ENCODE measurements around the gene SUSD6.

DNA sequence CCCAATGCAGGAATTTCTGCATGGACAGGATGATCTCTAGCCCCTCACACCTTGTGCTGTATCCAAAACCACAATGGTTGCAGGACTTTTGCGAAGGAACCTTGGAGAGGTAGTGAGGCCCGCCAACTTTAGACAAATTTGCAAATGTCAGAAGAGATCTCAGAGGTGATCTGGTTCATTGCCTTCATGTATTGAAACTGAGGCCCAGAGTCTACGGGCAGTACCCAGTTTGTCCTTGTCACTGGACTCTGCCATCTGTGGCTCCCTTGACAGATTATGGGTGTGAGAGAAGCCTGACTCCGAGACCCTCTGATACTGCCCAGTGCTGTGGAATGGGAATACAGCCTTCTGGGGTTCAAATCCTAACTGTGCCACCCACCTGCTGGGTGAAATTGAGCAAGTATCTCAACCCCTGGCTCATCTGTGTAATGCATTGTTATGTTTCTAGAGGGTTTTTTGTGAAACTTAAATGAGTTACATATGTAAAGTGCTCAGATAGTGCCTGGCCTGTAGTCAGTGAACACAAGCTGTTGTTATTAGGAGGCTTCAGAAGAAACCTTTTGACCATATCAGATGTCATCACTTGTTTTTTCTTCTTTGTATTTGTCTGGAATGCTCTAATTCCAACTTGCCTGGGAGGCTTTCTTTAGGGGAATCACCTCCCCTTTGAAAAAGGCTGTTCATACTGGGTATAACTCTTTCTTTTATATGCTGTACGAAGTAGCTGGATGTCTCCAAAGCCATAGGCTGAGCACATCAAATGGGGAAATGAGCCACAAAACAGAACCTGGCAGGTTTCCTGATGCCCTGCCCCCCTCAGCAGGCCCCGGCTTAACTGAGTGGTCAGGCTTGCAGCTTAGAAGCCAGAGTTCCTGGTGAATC is 84.2 kb downstream of the SUSD6 start:
- TF ChIP-seq CHD2 (IDR thresholded peaks at IDR 0.05; ENCODE audit: low read depth, low read length) (no peak), NRF1 (conservative IDR thresholded peaks at IDR 0.05 in 1 of 2, IDR thresholded peaks at IDR 0.05 in 1 of 2) (no peak), YBX1 (IDR thresholded peaks at IDR 0.05) (no peak), ERF (CRISPR knock-in tag; IDR thresholded peaks at IDR 0.05) (no peak), GATAD2A (IDR thresholded peaks at IDR 0.05) (no peak), HNRNPL (IDR thresholded peaks at IDR 0.05; ENCODE audit: low read depth, low read length) (no peak), TOE1 (IDR thresholded peaks at IDR 0.05; ENCODE audit: borderline replicate concordance) (no peak), TOE1 (CRISPR knock-in tag; IDR thresholded peaks at IDR 0.05; ENCODE audit: borderline replicate concordance, low read depth) (no peak)
- TF ChIP-seq, protein P1, sequence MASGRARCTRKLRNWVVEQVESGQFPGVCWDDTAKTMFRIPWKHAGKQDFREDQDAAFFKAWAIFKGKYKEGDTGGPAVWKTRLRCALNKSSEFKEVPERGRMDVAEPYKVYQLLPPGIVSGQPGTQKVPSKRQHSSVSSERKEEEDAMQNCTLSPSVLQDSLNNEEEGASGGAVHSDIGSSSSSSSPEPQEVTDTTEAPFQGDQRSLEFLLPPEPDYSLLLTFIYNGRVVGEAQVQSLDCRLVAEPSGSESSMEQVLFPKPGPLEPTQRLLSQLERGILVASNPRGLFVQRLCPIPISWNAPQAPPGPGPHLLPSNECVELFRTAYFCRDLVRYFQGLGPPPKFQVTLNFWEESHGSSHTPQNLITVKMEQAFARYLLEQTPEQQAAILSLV (tag; IDR thresholded peaks at IDR 0.05), result no peak
- TF ChIP-seq, protein P2, sequence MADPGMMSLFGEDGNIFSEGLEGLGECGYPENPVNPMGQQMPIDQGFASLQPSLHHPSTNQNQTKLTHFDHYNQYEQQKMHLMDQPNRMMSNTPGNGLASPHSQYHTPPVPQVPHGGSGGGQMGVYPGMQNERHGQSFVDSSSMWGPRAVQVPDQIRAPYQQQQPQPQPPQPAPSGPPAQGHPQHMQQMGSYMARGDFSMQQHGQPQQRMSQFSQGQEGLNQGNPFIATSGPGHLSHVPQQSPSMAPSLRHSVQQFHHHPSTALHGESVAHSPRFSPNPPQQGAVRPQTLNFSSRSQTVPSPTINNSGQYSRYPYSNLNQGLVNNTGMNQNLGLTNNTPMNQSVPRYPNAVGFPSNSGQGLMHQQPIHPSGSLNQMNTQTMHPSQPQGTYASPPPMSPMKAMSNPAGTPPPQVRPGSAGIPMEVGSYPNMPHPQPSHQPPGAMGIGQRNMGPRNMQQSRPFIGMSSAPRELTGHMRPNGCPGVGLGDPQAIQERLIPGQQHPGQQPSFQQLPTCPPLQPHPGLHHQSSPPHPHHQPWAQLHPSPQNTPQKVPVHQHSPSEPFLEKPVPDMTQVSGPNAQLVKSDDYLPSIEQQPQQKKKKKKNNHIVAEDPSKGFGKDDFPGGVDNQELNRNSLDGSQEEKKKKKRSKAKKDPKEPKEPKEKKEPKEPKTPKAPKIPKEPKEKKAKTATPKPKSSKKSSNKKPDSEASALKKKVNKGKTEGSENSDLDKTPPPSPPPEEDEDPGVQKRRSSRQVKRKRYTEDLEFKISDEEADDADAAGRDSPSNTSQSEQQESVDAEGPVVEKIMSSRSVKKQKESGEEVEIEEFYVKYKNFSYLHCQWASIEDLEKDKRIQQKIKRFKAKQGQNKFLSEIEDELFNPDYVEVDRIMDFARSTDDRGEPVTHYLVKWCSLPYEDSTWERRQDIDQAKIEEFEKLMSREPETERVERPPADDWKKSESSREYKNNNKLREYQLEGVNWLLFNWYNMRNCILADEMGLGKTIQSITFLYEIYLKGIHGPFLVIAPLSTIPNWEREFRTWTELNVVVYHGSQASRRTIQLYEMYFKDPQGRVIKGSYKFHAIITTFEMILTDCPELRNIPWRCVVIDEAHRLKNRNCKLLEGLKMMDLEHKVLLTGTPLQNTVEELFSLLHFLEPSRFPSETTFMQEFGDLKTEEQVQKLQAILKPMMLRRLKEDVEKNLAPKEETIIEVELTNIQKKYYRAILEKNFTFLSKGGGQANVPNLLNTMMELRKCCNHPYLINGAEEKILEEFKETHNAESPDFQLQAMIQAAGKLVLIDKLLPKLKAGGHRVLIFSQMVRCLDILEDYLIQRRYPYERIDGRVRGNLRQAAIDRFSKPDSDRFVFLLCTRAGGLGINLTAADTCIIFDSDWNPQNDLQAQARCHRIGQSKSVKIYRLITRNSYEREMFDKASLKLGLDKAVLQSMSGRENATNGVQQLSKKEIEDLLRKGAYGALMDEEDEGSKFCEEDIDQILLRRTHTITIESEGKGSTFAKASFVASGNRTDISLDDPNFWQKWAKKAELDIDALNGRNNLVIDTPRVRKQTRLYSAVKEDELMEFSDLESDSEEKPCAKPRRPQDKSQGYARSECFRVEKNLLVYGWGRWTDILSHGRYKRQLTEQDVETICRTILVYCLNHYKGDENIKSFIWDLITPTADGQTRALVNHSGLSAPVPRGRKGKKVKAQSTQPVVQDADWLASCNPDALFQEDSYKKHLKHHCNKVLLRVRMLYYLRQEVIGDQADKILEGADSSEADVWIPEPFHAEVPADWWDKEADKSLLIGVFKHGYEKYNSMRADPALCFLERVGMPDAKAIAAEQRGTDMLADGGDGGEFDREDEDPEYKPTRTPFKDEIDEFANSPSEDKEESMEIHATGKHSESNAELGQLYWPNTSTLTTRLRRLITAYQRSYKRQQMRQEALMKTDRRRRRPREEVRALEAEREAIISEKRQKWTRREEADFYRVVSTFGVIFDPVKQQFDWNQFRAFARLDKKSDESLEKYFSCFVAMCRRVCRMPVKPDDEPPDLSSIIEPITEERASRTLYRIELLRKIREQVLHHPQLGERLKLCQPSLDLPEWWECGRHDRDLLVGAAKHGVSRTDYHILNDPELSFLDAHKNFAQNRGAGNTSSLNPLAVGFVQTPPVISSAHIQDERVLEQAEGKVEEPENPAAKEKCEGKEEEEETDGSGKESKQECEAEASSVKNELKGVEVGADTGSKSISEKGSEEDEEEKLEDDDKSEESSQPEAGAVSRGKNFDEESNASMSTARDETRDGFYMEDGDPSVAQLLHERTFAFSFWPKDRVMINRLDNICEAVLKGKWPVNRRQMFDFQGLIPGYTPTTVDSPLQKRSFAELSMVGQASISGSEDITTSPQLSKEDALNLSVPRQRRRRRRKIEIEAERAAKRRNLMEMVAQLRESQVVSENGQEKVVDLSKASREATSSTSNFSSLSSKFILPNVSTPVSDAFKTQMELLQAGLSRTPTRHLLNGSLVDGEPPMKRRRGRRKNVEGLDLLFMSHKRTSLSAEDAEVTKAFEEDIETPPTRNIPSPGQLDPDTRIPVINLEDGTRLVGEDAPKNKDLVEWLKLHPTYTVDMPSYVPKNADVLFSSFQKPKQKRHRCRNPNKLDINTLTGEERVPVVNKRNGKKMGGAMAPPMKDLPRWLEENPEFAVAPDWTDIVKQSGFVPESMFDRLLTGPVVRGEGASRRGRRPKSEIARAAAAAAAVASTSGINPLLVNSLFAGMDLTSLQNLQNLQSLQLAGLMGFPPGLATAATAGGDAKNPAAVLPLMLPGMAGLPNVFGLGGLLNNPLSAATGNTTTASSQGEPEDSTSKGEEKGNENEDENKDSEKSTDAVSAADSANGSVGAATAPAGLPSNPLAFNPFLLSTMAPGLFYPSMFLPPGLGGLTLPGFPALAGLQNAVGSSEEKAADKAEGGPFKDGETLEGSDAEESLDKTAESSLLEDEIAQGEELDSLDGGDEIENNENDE (IDR thresholded peaks at IDR 0.05; ENCODE audit: low read depth, low read length), result no peak
- TF ChIP-seq, protein P3, sequence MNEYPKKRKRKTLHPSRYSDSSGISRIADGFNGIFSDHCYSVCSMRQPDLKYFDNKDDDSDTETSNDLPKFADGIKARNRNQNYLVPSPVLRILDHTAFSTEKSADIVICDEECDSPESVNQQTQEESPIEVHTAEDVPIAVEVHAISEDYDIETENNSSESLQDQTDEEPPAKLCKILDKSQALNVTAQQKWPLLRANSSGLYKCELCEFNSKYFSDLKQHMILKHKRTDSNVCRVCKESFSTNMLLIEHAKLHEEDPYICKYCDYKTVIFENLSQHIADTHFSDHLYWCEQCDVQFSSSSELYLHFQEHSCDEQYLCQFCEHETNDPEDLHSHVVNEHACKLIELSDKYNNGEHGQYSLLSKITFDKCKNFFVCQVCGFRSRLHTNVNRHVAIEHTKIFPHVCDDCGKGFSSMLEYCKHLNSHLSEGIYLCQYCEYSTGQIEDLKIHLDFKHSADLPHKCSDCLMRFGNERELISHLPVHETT (CRISPR knock-in tag; conservative IDR thresholded peaks at IDR 0.05 in 1 of 2, IDR thresholded peaks at IDR 0.05 in 1 of 2), result no peak
